ENCODE data around the gene DIP2A.
"Not testable (repeated sequence)": the region's sequence is repeated elsewhere in the genome, so short reads cannot be mapped to it uniquely, and the experiment has no call there.

Gene DIP2A

DNA sequence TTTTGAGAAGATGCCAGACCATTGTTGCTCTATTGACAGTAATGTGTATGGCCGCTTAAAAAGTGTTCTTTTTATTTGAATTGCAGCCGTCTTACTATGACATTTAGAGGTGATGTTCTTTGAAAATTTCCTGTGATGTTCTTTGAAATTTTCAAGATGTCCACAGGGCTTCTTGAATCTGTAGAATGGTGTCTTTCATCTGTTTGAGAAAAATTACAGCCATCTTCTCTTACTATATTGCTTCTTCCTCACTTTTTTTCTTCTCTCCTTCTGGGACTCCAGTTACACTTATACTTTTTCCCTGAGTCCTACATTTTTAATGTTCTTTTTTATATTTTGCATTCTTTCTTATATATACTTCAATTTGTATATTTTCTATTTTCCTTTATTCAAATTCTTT is 57.4 kb downstream of the DIP2A start:
- no peak for DNase-seq (ENCODE audit: low read depth)
- TF ChIP-seq, protein P1, sequence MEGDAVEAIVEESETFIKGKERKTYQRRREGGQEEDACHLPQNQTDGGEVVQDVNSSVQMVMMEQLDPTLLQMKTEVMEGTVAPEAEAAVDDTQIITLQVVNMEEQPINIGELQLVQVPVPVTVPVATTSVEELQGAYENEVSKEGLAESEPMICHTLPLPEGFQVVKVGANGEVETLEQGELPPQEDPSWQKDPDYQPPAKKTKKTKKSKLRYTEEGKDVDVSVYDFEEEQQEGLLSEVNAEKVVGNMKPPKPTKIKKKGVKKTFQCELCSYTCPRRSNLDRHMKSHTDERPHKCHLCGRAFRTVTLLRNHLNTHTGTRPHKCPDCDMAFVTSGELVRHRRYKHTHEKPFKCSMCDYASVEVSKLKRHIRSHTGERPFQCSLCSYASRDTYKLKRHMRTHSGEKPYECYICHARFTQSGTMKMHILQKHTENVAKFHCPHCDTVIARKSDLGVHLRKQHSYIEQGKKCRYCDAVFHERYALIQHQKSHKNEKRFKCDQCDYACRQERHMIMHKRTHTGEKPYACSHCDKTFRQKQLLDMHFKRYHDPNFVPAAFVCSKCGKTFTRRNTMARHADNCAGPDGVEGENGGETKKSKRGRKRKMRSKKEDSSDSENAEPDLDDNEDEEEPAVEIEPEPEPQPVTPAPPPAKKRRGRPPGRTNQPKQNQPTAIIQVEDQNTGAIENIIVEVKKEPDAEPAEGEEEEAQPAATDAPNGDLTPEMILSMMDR (IDR thresholded peaks at IDR 0.05; ENCODE audit: insufficient read depth, low read depth, low read length, missing control alignments): no peak
- no peak overlapping the region for H3K4me3 ChIP-seq (ENCODE audit: low read depth, low read length)

DNA sequence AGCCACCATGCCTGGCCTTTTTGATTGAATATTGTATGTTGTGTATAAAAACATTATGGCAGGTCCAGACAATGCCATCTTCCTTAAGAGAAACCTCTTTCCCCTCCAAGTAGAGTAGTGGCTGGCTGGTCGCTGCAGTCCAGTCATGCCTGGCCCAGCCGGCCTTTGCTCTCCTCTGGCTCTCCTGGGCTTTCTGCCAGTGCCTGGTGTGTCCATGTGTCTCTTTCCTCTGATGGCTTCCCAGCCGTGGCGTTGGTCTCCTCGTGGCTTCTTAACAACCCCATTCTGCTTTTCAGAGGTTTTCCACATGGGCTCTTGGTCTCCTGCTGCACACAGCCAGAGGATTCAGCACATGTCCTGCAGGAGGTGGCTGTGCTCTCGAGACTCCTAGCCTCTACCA is 58.7 kb downstream of the DIP2A start:
- TF ChIP-seq, protein P1 (IDR thresholded peaks at IDR 0.05; ENCODE audit: insufficient read depth, low read depth, low read length, missing control alignments): no peak
- no peak for DNase-seq (ENCODE audit: low read depth)
- H3K4me3 ChIP-seq (ENCODE audit: low read depth, low read length): no peak overlapping the region

DNA sequence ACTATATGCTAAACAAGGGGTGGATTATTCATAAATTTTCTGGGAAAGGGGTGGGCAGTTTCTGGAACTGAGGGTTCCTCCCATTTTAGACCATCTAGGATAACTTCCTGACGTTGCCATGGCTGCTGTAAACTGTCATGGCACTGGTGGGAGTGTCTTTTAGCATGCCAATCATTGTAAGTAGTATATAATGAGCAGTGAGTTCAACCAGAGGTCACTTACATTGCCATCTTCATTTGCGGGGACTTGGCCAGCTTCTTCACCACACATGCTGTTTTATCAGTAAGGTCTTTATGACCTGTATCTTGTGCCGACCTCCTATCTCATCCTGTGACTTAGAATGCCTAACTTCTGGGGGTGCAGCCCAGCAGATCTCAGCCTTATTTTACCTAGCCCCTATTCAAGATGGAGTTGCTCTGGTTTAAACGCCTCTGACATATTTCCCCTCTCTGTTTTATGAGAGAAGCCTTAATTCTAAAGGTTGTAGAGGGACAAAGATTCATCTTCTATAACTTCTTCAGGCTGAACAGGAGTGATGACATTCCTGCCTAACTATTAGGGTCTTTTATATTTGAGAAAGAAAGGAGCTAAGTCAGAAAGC is 60.4 kb downstream of the DIP2A start:
- TF ChIP-seq, protein P1 (IDR thresholded peaks at IDR 0.05; ENCODE audit: insufficient read depth, low read depth, low read length, missing control alignments): no peak
- DNase-seq (ENCODE audit: low read depth): no peak
- no peak overlapping the region for H3K4me3 ChIP-seq (ENCODE audit: low read depth, low read length)

DNA sequence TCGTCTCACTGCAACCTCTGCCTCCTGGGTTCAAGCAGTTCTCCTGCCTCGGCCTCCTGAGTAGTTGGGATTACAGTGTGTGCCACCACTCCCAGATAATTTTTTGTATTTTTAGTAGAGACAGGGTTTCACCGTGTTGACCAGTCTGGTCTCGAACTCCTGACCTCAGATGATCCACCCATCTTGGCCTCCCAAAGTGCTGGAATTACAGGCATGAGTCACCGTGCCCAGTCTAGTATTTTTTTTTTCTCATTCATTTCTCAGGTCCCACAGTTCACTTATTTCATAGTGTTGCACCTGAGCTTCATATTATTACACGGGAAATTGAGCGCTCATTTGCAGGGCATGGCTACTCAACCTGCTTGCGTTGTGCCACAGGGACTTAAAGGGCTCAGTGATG is 68.7 kb downstream of the DIP2A start:
- H3K4me3 ChIP-seq (ENCODE audit: low read depth, low read length); DNase-seq (ENCODE audit: low read depth): not testable (repeated sequence)

DNA sequence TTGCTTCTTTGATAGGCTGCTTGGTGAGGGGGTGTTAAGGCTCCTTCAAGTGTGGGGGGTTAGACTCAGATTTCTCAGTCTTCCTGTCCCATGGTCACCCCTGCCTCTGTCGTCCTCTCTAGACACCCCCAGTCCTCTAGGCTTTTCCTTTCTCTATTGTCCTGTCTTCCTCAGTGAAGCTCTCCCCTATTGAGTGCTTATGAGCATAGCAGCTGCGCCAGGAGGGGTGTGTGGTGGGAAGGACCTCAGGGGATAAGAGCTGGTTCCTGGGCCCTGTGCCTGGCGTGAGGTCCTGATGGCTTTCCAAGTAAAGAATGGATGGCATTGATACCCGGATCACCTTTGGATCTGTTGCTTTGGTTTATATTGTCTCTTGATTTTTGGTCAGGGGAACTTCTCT is 69.1 kb downstream of the DIP2A start:
- no peak for DNase-seq (ENCODE audit: low read depth)

DNA sequence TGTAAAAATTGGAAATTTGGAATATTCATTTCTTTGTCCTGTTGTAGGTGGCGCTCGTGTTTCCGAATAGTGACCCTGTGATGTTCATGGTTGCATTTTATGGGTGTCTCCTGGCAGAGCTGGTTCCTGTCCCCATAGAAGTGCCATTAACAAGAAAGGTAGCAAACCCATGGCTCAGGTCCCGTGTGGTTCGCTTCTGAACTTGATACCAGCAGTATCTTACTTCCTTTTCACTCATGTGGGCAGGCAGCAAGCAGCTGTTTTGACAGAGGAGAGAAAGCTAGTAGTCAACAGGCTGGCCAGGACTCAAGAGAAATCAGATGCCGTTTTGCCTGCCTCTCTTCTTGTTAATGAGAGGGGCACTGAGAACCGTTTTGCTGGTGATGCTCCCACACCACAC is 73.4 kb downstream of the DIP2A start:
- no peak for DNase-seq (ENCODE audit: low read depth)
- no peak overlapping the region for H3K4me3 ChIP-seq (ENCODE audit: low read depth, low read length)
- TF ChIP-seq, protein P1 (IDR thresholded peaks at IDR 0.05; ENCODE audit: insufficient read depth, low read depth, low read length, missing control alignments): no peak

More for the DNA sequence above, 69.1 kb downstream of the DIP2A start:
- no peak overlapping the region for H3K4me3 ChIP-seq (ENCODE audit: low read depth, low read length)
- TF ChIP-seq, protein P1 (IDR thresholded peaks at IDR 0.05; ENCODE audit: insufficient read depth, low read depth, low read length, missing control alignments): no peak

DNA sequence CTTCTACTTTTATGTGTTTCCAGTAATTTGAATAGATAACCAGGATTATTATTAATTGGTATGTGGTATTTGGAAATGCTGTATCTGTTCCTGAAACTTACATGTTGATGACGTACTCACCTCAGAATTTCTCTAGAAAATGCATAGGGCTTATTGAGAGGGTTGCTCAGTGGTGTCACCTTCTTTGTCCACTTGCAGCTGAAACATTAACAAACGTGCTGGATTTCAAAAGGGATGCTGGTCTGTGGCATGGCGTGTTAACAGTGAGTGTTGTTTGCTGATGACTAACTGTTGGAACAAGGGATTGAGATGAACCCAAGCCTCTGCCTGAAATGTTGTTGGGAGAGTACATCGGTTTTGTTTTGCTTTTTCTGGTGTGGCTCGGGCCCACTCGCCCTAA is 78.3 kb downstream of the DIP2A start:
- H3K4me3 ChIP-seq (ENCODE audit: low read depth, low read length): no peak overlapping the region
- DNase-seq (ENCODE audit: low read depth): no peak
- TF ChIP-seq, protein P1 (IDR thresholded peaks at IDR 0.05; ENCODE audit: insufficient read depth, low read depth, low read length, missing control alignments): no peak

Measured in GM12865 (cell line).